Memory B cell (primary cell): ENCODE measurements around the gene KIF13A.
"Not testable (repeated sequence)": the region's sequence is repeated elsewhere in the genome, so short reads cannot be mapped to it uniquely, and the experiment has no call there.

Experiments used
- ATAC-seq: fragments of 150-1000 bp; cut with Tn5 transposase; 2 replicates; pipeline ENCODE4 v1.10.0; 2021; ENCODE audit warnings: low read depth, mild to moderate bottlenecking, moderate library complexity
- DNase-seq, 2 donors: peaks; one replicate each; pipeline ENCODE4 v3.0.0; 2022; ENCODE audit warnings: low spot score in 2 of 2
- H3K27ac Mint-ChIP-seq: one replicate; pipeline ENCODE4 v1.8.0; 2022; ENCODE audit warnings: mild to moderate bottlenecking, moderate library complexity, mixed read lengths
- H3K27me3 Mint-ChIP-seq: one replicate; pipeline ENCODE4 v1.8.0; 2022; ENCODE audit warnings: mixed read lengths
- H3K36me3 Mint-ChIP-seq: one replicate; pipeline ENCODE4 v1.8.0; 2022; ENCODE audit warnings: mild to moderate bottlenecking, mixed read lengths
- H3K4me1 Mint-ChIP-seq: one replicate; pipeline ENCODE4 v1.8.0; 2022; ENCODE audit warnings: mixed read lengths
- H3K4me3 Mint-ChIP-seq: one replicate; pipeline ENCODE4 v1.8.0; 2022; ENCODE audit warnings: mild to moderate bottlenecking, moderate library complexity, mixed read lengths
- H3K9me3 Mint-ChIP-seq: one replicate; pipeline ENCODE4 v1.8.0; 2022; ENCODE audit warnings: mixed read lengths

KIF13A gene

DNA sequence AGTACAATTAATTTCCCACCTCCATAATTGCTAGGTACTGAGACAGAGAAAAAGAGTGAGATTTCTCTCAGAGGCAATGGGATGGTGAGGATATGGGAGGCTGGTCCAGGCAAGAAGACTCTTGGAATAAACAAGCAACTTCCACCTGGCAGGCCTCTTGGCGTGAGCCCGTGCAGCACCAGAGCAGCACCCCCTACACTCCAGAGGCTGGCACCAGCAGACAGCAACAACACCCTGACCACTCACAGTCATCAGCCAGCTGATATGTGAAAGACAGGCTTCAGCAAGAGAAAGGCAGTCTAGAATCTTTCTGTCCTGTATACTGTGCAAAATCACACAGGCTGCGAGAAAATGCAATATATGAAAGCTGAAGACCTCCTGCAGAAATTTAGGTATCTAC lies 59.7 kb downstream of the KIF13A start:
- H3K36me3 Mint-ChIP-seq, result peaks cover 7% of the 10 kb centered on the region
- no peak for DNase-seq
- no peaks in the 10 kb centered on the region for H3K9me3 Mint-ChIP-seq
- no peaks in the 10 kb centered on the region for H3K27me3 Mint-ChIP-seq
- peaks cover 8% of the 10 kb centered on the region for H3K4me1 Mint-ChIP-seq
- H3K27ac Mint-ChIP-seq, result no peak overlapping the region
- H3K4me3 Mint-ChIP-seq, result no peak overlapping the region
- no peak for ATAC-seq

GRCh38 chr6:17923401-17923863 lies 64.0 kb downstream of the KIF13A start:
- Mint-ChIP-seq H3K27ac (no peak overlapping the region), H3K4me3 (no peak overlapping the region), H3K36me3 (peaks cover 10% of the 10 kb centered on the region), H3K4me1 (peaks cover 6% of the 10 kb centered on the region), H3K27me3 (no peaks in the 10 kb centered on the region), H3K9me3 (no peaks in the 10 kb centered on the region)
- no peak for DNase-seq
- no peak for ATAC-seq

- H3K9me3 Mint-ChIP-seq, result no peaks in the 10 kb centered on the region
- no peak for ATAC-seq
Measured at GRCh38 chr6:17921454-17921853, 66.0 kb downstream of the KIF13A start.

GRCh38 chr6:17919496-17919895 lies 67.9 kb downstream of the KIF13A start:
- Mint-ChIP-seq H3K27me3 (no peaks in the 10 kb centered on the region), H3K36me3 (peaks cover 3% of the 10 kb centered on the region), H3K9me3 (no peaks in the 10 kb centered on the region), H3K4me1 (peaks cover 8% of the 10 kb centered on the region), H3K4me3 (no peak overlapping the region), H3K27ac (no peak overlapping the region)
- no peak for DNase-seq
- ATAC-seq, result no peak

More at GRCh38 chr6:17921454-17921853, 66.0 kb downstream of the KIF13A start:
- H3K4me1 Mint-ChIP-seq, result peaks cover 5% of the 10 kb centered on the region
- H3K27ac Mint-ChIP-seq, result no peak overlapping the region
- no peaks in the 10 kb centered on the region for H3K27me3 Mint-ChIP-seq
- H3K36me3 Mint-ChIP-seq, result peaks cover 5% of the 10 kb centered on the region
- H3K4me3 Mint-ChIP-seq, result no peak overlapping the region
- DNase-seq, result no peak

GRCh38 chr6:17917837-17918763 lies 69.3 kb downstream of the KIF13A start:
- peaks cover 8% of the 10 kb centered on the region for H3K4me1 Mint-ChIP-seq
- no peak overlapping the region for H3K4me3 Mint-ChIP-seq
- H3K27me3 Mint-ChIP-seq, result no peaks in the 10 kb centered on the region
- H3K9me3 Mint-ChIP-seq, result no peaks in the 10 kb centered on the region
- H3K36me3 Mint-ChIP-seq, result peaks cover 3% of the 10 kb centered on the region
- ATAC-seq, result no peak
- no peak for DNase-seq
- H3K27ac Mint-ChIP-seq, result peak overlapping the region; percentile 3

DNA sequence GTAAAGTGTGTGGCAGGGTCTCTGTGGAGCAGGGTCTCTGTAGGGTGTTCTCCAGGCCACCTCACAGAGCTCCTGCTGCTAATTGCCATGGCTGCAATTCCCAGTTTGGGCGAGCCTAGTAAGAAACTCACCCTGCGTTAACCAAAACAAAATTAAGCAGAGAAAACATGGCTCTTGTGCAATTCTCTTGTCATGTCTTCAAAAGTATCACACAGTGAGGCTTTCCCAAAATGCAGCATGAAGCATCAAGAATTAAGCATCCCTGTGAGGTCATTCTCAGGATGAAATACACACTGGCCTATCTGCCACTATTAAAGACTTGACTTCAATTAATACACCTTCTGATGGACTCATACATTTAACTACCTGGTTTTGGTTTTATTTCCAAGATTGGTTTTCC lies 72.8 kb downstream of the KIF13A start:
- Mint-ChIP-seq H3K9me3 (no peaks in the 10 kb centered on the region), H3K4me3 (no peak overlapping the region), H3K27ac (no peak overlapping the region), H3K4me1 (peaks cover 13% of the 10 kb centered on the region), H3K36me3 (peaks cover 2% of the 10 kb centered on the region), H3K27me3 (no peaks in the 10 kb centered on the region)
- DNase-seq (no peak), ATAC-seq (no peak)

- DNase-seq, result no peak
- H3K27ac Mint-ChIP-seq, result no peak overlapping the region
- no peaks in the 10 kb centered on the region for H3K9me3 Mint-ChIP-seq
- peaks cover 19% of the 10 kb centered on the region for H3K4me1 Mint-ChIP-seq
- H3K36me3 Mint-ChIP-seq, result peaks cover 4% of the 10 kb centered on the region
- H3K27me3 Mint-ChIP-seq, result no peaks in the 10 kb centered on the region
- no peak for ATAC-seq
- H3K4me3 Mint-ChIP-seq, result no peak overlapping the region
Measured at GRCh38 chr6:17912521-17912920, 74.9 kb downstream of the KIF13A start.

GRCh38 chr6:17911656-17912055 lies 75.8 kb downstream of the KIF13A start:
- not testable (repeated sequence) for H3K9me3 Mint-ChIP-seq

GRCh38 chr6:17910189-17910588 lies 77.2 kb downstream of the KIF13A start:
- ATAC-seq, result peak; percentile 64
- H3K4me1 Mint-ChIP-seq, result peaks cover 25% of the 10 kb centered on the region
- no peak overlapping the region for H3K27ac Mint-ChIP-seq

More at GRCh38 chr6:17911656-17912055, 75.8 kb downstream of the KIF13A start:
- H3K4me3 Mint-ChIP-seq, DNase-seq, H3K36me3 Mint-ChIP-seq, H3K27ac Mint-ChIP-seq, ATAC-seq, H3K27me3 Mint-ChIP-seq: not testable (repeated sequence)
- peaks cover 24% of the 10 kb centered on the region for H3K4me1 Mint-ChIP-seq

DNA sequence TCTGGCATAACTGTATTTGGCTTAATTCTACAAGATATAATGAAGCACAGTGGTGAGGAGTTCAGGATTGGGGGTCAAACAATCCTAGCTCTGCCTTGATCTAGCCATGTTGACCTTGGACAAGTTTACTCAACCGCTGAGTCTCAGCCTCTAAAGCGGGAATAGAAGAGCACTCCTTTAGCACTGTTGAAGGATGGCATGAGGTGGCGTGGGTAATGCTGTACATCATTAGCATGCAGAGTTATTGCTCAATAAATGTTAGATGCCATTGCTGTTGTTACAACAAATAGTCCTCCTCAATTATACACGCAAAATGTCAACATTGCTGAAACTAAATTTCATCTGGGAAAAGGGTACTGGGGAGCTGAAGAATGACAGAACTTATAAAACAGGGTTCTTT lies 78.6 kb downstream of the KIF13A start:
- ATAC-seq (no peak), DNase-seq (no peak)
- Mint-ChIP-seq H3K36me3 (peaks cover 5% of the 10 kb centered on the region), H3K27me3 (no peaks in the 10 kb centered on the region), H3K4me1 (peaks cover 25% of the 10 kb centered on the region), H3K27ac (no peak overlapping the region), H3K9me3 (no peaks in the 10 kb centered on the region), H3K4me3 (no peak overlapping the region)

More at GRCh38 chr6:17910189-17910588, 77.2 kb downstream of the KIF13A start:
- Mint-ChIP-seq H3K36me3 (peaks cover 5% of the 10 kb centered on the region), H3K4me3 (no peak overlapping the region), H3K27me3 (no peaks in the 10 kb centered on the region), H3K9me3 (no peaks in the 10 kb centered on the region)
- no peak for DNase-seq

DNA sequence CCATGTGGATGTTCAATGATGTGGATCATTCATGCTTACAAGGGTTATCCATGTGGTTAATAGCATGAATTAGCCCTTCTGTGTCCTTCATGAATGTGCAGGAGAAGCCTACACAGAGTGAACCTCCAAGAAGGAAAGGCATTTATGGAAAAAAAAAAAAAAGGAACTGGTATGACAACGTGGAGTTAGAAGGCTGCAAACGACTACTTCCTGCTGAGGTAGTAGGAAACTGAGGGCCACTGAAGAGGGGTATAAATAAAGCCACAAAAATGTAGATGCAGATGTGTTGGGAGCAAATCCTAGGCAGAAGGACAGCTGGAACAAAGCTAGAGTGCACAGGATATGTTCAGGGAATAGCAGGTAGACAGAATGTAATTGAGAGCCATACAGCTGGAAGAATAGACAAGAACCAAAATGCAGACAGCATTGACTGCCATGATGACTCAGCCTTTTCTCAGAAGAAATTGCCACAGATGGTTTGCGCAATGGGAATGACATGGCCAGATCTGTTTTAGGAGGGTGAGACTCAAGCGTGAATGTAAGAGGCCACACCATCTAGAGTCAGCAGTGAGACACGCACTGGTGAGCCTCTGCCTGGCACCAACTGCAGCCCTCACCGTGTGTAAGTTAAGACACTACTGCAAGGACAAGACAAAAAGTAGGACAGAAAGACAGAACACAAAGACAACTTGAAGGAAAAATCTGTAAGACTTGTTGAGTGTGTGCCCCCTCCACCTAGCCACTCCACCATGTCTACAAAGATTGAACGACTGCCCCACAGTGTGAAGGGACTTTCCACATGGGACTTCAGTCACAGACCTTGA lies 79.8 kb downstream of the KIF13A start:
- Mint-ChIP-seq H3K27ac (no peak overlapping the region), H3K4me3 (peak overlapping the region; percentile 8), H3K4me1 (peaks cover 25% of the 10 kb centered on the region), H3K9me3 (no peaks in the 10 kb centered on the region), H3K27me3 (no peaks in the 10 kb centered on the region), H3K36me3 (peaks cover 5% of the 10 kb centered on the region)
- DNase-seq, result no peak
- peak; percentile 31 for ATAC-seq

GRCh38 chr6:17905611-17906592 lies 81.5 kb downstream of the KIF13A start:
- no peak overlapping the region for H3K4me3 Mint-ChIP-seq
- H3K27ac Mint-ChIP-seq, result no peak overlapping the region
- peaks cover 8% of the 10 kb centered on the region for H3K36me3 Mint-ChIP-seq
- DNase-seq, result no peak
- H3K4me1 Mint-ChIP-seq, result peaks cover 23% of the 10 kb centered on the region
- no peak for ATAC-seq
- H3K27me3 Mint-ChIP-seq, result no peaks in the 10 kb centered on the region
- peaks cover 3% of the 10 kb centered on the region for H3K9me3 Mint-ChIP-seq

- DNase-seq (no peak), ATAC-seq (no peak)
- H3K4me1 Mint-ChIP-seq, result peaks cover 21% of the 10 kb centered on the region
- H3K4me3 Mint-ChIP-seq, result no peak overlapping the region
- H3K27ac Mint-ChIP-seq, result no peak overlapping the region
- peaks cover 8% of the 10 kb centered on the region for H3K36me3 Mint-ChIP-seq
- H3K9me3 Mint-ChIP-seq, result peaks cover 3% of the 10 kb centered on the region
- H3K27me3 Mint-ChIP-seq, result no peaks in the 10 kb centered on the region
Measured at GRCh38 chr6:17904491-17905120, 82.8 kb downstream of the KIF13A start.
